ENCODE data around the gene CMTM1.
"Not testable (repeated sequence)": the region's sequence is repeated elsewhere in the genome, so short reads cannot be mapped to it uniquely, and the experiment has no call there.

The CMTM1 gene

DNA sequence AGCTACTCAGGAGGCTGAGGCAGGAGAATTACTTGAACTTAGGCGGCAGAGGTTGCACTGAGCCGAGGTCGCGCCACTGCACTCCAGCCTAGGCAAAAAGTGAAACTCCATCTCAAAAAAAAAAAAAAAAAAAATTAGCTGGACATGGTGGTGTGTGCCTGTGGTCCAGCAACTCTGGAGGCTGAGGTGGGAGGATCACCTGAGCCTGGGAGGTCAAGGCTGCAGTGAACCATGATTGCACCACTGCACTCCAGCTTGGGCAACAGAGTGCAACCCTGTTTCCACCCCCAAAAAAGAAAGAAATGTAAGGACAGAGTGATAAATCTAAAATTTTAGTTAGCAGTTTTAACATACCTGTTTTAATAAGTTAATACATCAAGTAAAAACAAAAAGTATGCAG is 30.3 kb downstream of the CMTM1 start:
- DNase-seq = not testable (repeated sequence)

DNA sequence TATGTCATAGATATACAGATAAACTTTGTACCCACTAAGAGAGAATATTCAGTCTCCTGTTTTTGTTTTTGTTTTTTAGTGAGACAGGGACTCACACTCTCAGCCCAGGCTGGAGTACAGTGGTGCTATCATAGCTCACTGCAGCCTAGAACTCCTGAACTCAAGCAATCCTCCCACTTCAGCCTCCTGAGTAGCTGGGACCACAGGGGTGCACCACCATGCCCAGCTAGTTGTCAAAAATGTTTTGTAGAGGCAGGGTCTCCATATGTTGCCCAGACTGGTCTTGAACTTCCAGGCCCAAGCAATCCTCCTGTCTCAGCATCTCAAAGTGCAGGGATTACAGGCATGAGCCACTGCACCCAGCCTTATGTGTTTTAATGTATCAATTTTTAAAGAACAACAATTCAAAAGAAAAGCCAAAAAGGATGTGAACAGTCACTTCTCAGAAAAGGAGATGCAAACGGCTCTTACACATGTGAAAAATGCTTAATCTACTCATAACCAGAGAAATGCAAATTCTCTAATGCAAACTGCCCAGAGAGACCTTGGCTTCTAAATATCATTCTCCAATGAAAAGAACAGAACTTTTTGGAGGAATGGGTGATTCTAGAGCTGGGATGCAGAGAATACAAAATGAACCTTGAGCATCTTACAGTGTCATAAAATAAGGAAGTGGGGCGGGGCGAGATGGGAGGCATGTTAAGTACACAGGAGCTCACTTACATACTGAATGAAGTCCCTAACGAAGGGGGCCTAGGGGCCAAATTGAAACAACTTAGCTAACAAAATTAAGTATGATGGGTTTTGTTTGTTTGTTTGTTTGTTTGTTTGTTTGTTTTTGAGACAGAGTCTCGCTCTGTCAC is 31.0 kb downstream of the CMTM1 start:
- no peak for DNase-seq

DNA sequence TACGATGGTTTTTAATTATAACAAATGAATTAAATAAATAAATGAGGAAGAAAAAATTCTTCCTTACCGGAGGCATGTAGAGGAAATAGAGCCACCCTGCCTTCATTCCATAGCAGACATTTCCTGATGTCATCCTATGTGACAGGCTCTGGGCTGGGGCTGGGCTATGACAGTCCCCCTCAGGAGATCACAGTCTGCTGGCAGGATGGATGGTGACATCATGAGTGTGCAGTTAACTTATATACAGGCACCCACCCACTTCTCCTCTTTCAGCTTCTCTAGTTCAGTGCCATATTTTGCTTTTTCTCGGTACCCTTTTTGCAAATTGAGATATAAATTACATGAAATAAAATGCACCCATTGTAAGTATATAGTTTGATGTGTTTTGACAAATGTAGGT is 31.9 kb downstream of the CMTM1 start:
- DNase-seq = no peak

DNA sequence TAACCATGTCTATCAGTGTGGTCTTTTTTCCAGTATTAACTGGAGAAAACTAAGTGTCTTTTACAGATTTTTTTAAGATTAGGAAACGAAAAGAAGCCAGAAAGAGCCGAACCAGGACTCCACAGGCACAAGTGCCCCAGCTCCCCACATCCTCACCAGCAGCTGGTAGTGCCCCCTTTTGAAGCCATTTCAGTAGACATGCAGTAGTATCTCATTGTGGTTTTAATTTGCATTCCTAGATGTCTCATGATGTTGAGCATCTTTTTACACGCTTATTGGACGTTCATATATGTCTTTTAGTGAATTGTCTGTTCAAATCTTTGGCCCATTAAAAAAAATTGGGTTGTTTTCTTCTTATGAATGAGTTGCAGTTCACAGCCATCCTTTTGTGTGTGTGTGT is 33.5 kb downstream of the CMTM1 start:
- no peak for DNase-seq

DNA sequence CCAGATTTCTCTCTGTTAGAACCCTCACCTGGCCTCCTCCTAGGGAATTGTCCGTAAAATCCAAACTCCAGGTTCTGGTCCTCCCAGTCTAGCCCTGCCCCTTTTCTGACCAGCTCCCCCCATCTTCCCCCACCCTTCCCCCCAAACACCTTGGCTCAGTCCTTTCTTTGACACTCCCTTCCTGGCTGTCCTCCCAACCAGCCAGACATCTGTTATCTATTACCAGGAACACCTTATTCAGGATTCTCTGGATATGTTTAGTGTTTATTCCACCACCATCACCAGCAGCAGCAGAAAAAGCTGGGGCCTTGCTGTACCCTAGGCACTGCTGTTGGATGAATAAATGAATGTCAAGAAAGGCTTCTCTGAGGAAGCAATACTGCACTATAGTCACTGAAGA is 34.2 kb downstream of the CMTM1 start:
- no peak for DNase-seq

DNA sequence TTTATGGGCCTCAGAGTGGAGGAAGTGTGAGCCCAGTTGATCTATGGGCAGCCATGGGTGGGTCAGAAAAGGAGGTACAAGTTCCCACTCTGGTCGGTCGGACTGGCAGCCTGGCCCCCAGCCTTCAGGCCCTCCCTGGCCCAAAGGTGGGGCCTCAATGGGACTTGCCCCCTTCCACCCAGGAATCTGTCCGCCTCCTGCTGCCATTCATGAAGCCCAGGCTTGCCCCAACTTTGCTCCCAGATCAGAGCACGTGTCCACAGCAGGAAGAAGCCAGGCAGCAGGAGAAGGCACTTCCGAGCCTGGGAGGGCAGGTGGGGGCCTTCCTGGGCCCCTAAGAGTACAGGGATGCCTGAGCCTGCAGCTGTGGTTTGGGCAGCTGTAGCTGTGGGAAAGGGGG is 35.2 kb downstream of the CMTM1 start:
- DNase-seq = no peak

DNA sequence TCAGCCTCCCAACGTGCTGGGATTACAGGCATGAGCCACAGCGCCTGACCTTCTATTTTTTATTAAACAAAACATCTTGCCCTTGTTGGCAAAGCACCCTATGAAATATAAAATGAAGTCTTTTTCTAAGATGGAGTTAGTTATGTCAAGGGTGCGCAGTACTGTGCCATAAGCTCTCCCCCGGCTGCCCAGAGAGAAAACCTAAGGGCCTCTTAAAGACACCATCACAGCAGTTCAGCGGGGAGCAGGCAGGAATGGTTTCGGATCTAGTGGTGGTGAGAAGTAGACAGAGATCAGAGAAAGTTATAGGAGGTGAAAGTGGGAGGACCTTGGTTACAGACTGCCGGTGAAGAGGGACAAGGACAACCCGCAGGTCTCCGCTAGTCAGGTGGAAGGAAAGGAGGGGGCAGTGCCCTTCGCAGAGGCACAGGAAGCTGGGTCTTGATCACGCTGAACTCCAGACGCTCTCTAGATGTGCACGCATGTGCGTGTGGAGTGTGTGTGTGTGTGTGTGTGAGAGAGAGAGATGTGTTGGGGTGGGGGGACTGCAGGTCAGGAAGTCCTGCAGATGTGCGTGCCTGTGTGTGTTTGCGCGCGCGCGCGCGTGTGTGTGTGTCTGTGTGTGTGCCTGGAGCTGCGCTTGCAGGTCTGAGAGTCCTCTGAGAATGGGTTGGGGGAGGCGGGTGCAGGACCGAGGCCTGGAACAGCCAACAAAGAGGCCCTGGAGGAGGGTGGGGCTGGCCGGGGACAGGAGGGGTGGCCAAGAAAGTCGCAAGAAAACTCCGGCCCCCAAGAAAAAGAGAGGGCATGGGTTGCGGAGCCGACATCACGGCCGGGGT is 37.5 kb downstream of the CMTM1 start:
- DNase-seq = peak; percentile 68

DNA sequence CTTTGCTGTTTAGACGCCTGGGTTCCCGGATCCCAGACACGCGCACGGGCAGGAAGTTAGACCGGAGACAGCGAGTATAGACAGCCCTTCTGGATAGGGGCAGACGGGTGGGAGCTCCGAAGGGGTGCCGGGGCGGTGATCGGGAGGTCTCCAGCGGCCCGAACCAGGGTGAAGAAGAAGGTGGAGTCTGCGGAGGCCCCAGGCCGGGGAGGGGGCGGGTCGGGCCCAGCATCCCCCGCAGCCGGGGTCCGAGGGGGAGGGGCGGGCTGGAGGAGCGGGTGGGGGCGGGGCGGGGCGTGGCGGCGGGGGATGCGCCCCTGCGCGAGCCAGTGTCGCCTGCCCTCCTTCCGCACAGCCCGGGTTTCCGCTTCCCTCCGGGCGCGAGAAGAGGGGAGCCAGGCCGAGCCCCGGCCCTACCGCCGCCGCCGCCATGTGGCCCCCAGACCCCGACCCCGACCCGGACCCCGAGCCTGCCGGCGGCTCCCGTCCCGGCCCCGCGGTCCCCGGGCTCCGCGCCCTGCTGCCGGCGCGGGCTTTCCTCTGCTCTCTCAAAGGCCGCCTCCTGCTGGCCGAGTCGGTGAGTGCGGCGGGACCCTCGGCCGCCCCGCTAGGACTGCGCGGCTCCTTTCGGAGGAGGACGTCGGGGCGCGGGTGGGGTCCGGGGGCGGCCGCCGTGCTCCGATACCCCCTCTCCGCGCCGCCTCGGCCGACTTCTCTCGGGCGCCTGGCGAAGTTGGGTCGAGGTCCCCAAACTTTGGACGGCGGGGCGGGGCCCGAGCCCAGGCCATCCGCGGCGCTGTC is 38.3 kb downstream of the CMTM1 start, which contains the start of gene CMTM3:
TSS of gene CMTM3 (plus strand) at position 329 of the 801 bp plus-strand sequence. CDS start at position 431, 102 bp downstream.
- peak; percentile 64 for DNase-seq

DNA sequence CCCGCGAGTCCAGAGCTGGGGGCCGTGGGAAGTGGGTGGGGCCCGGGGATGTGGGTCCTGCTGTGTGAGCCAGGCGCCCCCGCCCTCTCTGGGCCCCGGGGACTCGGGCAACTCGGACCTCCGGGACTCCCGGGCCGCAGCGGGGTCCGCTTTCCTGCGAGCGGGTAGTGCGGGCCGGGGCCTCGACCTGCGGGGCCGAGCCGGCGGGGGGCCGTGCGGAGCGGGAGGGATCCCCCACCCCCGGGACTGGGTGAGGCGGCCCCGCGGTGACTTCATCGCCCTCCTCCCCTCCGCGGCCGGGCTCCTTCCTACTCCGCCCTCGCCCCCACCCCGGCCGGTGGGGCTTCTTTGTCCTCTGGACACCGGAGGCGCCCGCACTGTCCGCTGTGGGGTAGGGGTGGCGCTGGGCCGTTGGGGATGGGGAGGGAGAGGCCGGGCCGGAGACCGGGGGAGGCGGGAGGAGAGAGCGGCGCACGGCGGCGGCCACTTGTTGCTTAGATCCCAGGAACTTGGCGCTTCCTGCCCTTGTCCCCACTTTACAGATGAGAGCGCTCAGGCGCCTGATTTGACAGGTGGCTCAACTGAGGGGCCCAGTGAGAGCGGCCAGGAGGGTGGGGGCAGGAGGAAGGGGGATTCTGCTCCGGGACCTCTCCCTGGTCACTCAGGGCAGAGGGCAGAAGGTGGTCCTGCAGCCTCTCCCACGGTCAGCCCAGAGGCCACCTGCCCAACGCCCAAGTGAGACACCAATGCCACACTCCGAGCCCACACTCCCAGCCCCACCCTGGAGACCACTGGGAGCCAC is 39.1 kb downstream of the CMTM1 start:
- DNase-seq = peak; percentile 31

DNA sequence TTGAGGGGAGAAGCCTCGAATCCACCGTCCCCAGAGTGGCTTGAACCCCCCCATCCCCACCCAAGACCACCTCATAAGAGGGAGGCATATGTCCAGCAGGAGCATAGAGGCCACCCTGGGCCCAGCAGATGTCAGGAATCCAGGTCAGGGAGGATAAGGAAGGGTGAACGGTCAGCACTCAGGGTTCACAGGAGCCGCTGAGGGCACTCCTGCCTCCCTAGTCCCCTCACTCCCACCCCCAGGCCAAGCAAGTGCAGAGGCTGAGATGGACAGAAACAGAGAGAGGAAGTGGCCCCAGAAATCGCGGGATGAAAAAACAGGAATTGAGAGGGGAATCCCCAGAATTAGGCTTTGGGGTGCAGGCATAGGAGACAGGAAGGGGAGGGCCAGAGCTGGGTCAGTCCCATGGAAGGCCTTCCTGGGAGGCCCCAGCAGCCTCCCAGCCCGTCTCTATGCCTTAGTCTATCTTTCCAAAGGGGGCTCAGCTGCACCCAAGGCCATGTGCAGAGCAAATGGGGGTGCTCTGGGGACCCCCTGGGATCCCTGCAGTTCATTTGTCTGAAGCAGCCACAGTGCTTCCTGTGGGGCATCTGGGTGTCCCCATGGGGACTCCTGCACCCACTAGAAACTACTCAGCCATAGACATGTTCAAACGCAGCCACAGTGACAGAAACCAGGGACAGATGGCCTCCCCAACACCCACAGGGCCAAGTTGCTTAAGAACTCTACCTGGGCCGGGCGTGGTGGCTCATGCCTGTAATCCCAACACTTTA is 39.9 kb downstream of the CMTM1 start:
- no peak for DNase-seq

DNA sequence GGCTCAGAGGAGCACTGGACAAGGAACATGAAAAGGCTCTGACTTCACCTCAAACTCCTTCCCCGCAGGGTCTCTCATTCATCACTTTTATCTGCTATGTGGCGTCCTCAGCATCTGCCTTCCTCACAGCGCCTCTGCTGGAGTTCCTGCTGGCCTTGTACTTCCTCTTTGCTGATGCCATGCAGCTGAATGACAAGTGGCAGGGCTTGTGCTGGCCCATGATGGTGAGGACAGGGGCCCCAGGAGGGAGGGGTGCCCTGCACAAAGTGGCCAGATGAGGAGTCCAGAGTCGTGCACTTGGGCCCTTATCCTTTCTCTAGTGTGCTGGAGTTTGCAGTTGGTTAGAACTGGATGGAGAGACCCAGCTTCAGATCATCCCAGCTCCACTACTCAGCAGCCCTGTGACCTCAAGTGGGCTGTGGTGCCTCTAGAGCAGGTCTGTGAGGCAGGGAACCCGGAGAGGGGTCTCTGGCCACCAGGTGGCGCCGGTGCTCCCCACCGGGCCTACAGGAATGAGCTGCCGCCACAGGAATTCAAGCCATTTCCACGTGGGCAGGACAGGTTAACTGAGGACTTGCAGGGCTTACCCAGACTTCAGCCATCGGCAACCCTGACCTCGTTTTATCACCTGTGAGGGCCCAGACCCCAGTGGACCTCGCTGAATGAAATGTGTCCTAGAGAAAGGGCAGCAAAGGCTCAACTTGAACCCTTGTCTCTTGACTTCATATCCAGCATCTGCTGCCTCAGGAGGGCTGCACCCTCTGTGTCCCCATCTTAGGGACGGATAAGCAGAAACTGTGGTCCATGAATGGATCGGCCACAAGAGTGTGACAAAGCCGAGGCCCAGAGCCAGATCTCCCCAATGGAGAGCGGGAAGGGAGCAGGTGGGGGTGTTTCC is 42.3 kb downstream of the CMTM1 start:
- peak; percentile 88 for DNase-seq

DNA sequence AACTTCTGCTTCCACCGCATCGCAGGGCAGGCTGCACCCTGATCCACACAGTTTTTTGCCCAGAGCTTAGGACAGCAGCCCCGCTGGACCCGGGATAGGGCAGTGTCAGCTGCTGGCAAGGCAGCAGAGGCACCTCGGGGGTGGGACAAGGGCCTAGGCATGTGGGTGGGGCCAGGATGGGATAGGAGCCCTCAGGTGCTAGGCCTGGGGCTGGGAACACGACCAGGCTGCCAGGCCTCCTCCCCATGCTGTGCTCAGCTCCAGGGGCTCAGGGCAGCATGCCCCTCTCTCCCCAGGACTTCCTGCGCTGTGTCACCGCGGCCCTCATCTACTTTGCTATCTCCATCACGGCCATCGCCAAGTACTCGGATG is 42.9 kb downstream of the CMTM1 start:
- DNase-seq = no peak

DNA sequence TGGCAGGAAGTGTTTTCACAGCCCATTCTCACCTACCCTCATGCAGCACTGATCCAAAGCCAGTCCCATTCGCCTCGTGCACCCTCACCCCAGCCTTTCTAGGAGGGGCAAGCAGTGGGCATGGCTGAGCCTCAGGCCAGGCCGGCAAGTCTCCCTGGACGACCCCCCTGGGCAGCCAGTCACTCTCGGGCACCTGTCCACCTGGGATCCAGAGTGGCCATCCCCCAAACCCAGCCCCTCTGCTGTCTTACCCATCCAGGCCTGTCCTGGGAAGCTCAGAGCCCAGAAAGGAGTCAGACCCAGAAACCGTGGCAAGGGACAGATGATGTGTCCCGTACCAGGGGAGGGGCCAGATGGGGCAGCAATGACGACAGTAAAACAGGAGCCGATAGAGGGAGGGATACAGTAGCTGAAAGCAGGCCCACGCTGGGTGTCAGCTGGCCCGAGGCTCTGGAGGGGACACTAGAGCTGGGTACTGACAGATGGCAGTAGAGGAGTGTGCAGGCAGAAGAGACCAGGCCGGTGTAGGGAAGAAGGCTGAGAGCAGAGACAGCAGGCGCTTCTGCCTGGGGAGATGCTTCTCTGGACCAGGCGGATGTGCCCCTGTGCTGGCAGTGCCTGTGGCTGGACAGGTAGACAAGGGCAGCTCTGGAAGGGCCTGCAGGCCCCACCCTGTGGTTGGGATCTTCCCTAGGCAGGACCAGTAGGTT is 44.0 kb downstream of the CMTM1 start:
- no peak for DNase-seq

DNA sequence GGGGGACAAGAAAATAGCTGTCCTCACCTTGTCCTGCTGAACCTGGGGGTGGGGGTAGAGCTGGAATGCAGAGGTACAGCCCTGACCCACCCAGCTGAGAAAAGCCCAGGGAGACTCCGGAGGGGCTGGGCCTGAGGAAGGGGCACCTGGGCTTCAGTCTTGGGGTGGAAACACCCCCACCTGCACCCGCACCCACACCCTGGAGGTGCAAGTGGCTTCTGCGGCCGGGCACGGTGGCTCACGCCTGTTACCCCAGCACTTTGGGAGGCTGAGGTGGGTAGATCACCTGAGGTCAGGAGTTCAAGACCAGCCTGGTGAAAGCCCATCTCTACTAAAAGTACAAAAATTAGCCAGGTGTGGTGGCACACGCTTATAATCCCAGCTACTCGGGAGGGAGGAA is 45.7 kb downstream of the CMTM1 start:
- not testable (repeated sequence) for DNase-seq

DNA sequence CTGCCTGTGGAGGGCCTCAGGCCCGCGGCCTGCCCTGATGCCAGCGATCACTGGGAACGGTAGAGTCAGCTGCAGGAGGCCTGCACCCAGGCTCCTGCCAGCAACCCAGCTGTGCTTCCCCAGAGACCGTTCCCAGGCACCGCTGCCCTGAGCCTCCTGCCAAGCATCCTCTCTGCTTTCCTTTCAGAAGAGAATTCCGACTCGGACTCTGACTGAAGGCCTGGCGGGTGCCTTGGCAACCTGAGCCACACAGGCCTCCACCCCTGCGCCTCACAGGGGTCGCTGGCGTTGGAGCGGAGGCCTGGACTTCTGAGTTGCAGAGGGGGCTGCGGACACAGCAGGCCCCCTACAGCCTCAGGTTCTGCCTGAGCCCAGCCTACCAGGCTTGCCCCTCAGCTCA is 46.2 kb downstream of the CMTM1 start:
- no peak for DNase-seq

DNA sequence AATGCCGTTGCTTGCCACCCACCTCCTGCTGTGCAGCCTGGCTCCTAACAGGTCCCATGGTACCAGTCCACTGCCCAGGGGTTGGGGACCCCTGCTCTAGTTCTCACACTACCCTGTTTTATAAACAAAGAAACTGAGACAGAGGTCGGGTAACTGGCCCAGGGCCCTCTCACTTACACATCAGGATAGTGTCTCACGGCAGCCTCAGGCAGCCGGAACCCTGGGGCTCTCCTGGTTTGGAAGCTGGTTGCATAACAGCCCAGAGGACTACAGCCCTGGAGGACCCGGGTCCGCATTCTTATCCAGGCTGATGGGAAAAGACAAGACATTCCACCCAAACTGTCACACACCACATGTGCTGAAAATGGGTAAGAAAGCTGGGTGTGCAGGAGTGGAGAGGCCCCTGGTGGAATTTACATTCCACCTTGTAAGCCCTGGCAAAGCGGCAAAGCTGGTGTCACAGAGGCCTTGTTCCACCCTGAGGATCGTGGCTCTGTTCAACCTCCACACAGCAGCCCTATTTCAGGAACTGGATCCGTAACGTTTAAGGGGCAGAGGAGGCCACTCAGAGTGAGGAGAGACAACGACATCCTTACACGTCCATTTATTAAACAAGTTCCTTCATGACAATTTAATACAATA is 48.0 kb downstream of the CMTM1 start:
- no peak for DNase-seq

DNA sequence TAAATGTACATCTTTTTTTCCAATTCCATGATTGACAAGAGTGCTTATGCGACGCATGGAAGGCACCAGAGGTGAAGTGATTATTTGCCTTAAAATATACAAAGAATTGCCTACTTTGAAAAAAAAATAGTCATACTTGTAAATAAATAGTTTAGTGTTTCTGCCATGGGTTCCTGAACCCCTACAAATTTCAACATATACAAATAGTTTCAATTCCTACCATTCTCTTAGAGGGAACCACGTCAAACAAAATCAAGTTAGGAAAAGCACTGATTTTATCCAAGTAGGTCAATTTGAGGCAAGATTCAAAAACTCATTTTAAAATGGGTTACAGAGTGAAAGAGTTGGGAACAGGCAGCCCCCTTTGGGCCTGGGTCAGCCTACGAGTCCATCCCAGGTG is 49.9 kb downstream of the CMTM1 start:
- no peak for DNase-seq

DNA sequence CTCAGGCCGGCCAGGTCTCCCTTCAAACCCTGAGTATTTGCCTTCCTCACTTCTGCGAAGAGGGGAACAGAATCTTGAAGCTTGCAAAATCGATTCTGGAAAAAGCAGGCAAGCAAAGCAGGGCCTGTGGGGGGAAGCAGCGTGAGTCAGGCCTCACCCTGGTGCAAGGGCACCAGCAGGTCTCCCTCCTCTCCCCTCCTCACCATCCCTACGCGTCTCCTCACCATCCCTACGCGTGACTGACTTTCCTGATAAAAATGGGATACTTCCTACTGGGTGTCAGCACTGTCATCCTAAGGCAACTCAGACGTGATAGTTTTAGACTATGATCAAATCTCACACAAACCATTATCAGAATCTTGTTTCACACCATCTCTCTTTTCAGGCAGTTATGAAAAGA is 50.4 kb downstream of the CMTM1 start:
- DNase-seq = no peak

DNA sequence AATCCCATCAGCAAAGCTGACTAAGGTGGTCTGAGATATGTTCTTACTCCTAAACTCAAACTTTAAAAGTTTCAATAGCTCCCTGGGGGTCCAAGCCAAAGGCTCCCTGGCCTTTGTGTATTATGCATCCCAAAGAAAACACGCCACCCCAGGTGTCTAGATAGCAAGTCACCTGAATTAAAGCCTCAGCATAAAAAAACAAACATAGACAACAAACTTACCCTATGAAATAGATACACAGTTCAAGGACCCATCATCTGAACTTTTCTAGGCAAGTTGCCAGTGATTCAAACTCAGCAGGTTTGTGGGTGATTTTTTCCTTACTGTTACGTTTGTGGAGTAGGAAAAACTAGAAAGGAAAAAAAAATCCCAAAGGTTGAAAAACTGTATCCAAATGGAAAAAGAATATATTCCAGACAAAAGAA is 50.8 kb downstream of the CMTM1 start:
- no peak for DNase-seq
